ENCODE data around the gene KRTAP5-8.
"Not testable (repeated sequence)": the region's sequence is repeated elsewhere in the genome, so short reads cannot be mapped to it uniquely, and the experiment has no call there.

Gene KRTAP5-8

GRCh38 chr11:71544525-71545214, 6.8 kb downstream of the KRTAP5-8 start:
- no peak for DNase-seq

- no peak for DNase-seq
Measured at GRCh38 chr11:71545405-71545966, 7.7 kb downstream of the KRTAP5-8 start.

- DNase-seq, result no peak
Measured at GRCh38 chr11:71548120-71548519, 10.3 kb downstream of the KRTAP5-8 start, which contains the start of gene KRTAP5-9. TSS of gene KRTAP5-9 (plus strand) at chr11:71548420. CDS start at chr11:71548658, 238 bp downstream.

- no peak for DNase-seq
Measured at GRCh38 chr11:71548716-71549151, 10.9 kb downstream of the KRTAP5-8 start.

GRCh38 chr11:71551711-71552110, 13.9 kb downstream of the KRTAP5-8 start:
- DNase-seq, result no peak

GRCh38 chr11:71554996-71555395, 17.2 kb downstream of the KRTAP5-8 start:
- DNase-seq, result no peak

GRCh38 chr11:71555508-71555907, 17.7 kb downstream of the KRTAP5-8 start:
- DNase-seq, result no peak

GRCh38 chr11:71556018-71556417, 18.2 kb downstream of the KRTAP5-8 start:
- no peak for DNase-seq

- no peak for DNase-seq
Measured at GRCh38 chr11:71557257-71557656, 19.4 kb downstream of the KRTAP5-8 start.

GRCh38 chr11:71558996-71559395, 21.2 kb downstream of the KRTAP5-8 start:
- DNase-seq, result no peak

GRCh38 chr11:71562120-71562519, 24.3 kb downstream of the KRTAP5-8 start:
- no peak for DNase-seq

- no peak for DNase-seq
Measured at GRCh38 chr11:71563406-71563805, 25.6 kb downstream of the KRTAP5-8 start.

- DNase-seq, result no peak
Measured at GRCh38 chr11:71564430-71564829, 26.6 kb downstream of the KRTAP5-8 start.

GRCh38 chr11:71565263-71565662, 27.4 kb downstream of the KRTAP5-8 start, which contains the start of gene KRTAP5-10:
TSS of gene KRTAP5-10 (plus strand) at chr11:71565563. CDS start at chr11:71565588, 25 bp downstream.
- no peak for DNase-seq

- no peak for DNase-seq
Measured at GRCh38 chr11:71566081-71566620, 28.3 kb downstream of the KRTAP5-8 start.

GRCh38 chr11:71566626-71567599, 29.1 kb downstream of the KRTAP5-8 start:
- DNase-seq, result not testable (repeated sequence)

GRCh38 chr11:71567633-71568032, 29.8 kb downstream of the KRTAP5-8 start:
- not testable (repeated sequence) for DNase-seq

GRCh38 chr11:71568704-71569349, 31.0 kb downstream of the KRTAP5-8 start:
- DNase-seq, result no peak

- DNase-seq, result not testable (repeated sequence)
Measured at GRCh38 chr11:71571101-71571850, 33.5 kb downstream of the KRTAP5-8 start.

- no peak for DNase-seq
Measured at GRCh38 chr11:71572811-71573210, 35.0 kb downstream of the KRTAP5-8 start.

- no peak for DNase-seq
Measured at GRCh38 chr11:71574418-71574817, 36.6 kb downstream of the KRTAP5-8 start.
